GM13976 (cell line): ENCODE results near the gene JARID2.

Experiments used
- DNase-seq: peaks from one replicate; pipeline ENCODE4 v3.0.0; 2012; ENCODE audit warnings: low spot score
- in situ Hi-C: fragments of 300-500 bp; cut with MboI; formaldehyde crosslinking; loops from one replicate; pipeline ENCODE4 v1.12.0; 2022; ENCODE audit warnings: low sequenced_read_pairs, mixed read lengths, inconsistent platforms; ENCODE audit not compliant: unreplicated experiment
- TF ChIP-seq, protein P1 (sequence below): IDR thresholded peaks from 2 replicates; pipeline ENCODE4 v1.5.1; 2012; ENCODE audit warnings: borderline replicate concordance, mild to moderate bottlenecking; ENCODE audit not compliant: insufficient read depth; ENCODE audit errors: extremely low read depth, missing control alignments, control extremely low read depth

JARID2 gene

DNA sequence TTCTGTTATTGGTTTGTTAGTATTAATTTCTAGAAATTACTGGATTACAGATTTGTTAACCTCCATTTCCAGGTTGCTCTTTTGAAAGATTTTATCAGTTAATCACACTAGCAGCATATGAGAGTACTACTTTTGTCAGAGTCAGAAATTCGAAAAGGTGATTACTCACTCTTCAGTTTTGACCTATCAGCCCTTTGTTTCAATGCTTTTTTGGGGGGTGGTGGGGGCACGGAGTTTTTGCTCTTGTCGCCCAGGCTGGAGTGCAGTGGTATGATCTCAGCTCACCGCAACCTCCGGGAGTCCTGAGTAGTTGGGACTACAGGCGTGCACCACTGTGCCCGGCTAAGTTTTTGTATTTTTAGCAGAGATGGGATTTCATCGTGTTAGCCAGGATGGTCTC, 149.2 kb downstream of the JARID2 start:
- TF ChIP-seq, protein P1, sequence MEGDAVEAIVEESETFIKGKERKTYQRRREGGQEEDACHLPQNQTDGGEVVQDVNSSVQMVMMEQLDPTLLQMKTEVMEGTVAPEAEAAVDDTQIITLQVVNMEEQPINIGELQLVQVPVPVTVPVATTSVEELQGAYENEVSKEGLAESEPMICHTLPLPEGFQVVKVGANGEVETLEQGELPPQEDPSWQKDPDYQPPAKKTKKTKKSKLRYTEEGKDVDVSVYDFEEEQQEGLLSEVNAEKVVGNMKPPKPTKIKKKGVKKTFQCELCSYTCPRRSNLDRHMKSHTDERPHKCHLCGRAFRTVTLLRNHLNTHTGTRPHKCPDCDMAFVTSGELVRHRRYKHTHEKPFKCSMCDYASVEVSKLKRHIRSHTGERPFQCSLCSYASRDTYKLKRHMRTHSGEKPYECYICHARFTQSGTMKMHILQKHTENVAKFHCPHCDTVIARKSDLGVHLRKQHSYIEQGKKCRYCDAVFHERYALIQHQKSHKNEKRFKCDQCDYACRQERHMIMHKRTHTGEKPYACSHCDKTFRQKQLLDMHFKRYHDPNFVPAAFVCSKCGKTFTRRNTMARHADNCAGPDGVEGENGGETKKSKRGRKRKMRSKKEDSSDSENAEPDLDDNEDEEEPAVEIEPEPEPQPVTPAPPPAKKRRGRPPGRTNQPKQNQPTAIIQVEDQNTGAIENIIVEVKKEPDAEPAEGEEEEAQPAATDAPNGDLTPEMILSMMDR, result no peak
- DNase-seq, result no peak
- in situ Hi-C loops, result loop anchor here (25.0 kb wide), 1 partner anchor 1183 kb away; no protein-coding TSS in a partner anchor

DNA sequence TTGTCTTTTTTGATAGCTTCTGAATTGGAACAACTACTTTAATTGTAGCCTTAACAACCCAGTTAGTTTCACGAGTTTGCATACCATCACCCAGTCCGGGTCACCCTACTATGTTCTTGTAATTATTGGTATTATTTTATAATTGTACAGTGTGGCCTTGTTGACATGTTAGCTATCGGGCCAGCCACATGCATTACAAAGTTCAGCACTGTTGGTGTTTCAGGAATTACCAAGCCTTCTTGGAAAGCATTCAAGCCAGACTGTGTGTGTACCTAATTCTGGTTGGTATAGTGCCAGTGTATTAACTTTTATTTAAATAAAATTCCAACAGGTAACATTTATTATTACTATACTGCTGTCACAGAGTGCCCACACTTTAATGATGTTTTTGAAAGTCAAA, 150.9 kb downstream of the JARID2 start:
- in situ Hi-C loops, result loop anchor here (25.0 kb wide), 1 partner anchor 1185 kb away; no protein-coding TSS in a partner anchor
- no peak for DNase-seq
- TF ChIP-seq, protein P1, result no peak

DNA sequence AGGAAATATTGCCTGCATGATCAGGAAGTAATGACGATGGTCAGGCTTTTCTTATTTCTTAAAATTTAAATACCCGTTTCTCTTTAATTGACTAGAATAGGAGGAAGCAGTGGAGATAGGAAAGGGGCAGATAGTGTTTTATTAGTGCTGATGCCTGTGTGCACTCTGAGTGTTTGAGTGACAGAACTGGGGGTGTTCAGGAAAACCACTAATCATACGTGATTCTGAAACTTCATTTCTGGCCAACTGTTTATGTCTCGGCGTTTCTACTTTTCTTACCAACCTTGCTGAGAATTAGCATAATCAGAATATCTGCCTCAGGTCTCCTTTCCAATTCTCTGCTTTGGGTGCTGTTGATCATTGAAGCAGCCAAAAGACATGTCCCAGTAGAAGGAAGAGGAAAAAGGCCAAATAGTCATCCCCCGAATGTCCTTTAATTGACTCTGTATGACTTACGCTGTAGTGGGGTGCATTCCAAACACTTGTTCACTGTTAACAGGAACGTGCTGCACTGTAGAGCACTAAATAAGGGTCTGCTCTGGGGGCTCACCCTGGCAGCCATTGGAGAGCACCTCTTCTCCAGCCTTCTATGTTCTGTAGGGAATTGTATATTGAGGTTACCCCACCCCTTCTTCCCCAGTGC, 152.9 kb downstream of the JARID2 start:
- TF ChIP-seq, protein P1, result no peak
- in situ Hi-C loops, result loop anchor here (25.0 kb wide), 1 partner anchor 1186 kb away; no protein-coding TSS in a partner anchor
- DNase-seq, result peak; percentile 73

DNA sequence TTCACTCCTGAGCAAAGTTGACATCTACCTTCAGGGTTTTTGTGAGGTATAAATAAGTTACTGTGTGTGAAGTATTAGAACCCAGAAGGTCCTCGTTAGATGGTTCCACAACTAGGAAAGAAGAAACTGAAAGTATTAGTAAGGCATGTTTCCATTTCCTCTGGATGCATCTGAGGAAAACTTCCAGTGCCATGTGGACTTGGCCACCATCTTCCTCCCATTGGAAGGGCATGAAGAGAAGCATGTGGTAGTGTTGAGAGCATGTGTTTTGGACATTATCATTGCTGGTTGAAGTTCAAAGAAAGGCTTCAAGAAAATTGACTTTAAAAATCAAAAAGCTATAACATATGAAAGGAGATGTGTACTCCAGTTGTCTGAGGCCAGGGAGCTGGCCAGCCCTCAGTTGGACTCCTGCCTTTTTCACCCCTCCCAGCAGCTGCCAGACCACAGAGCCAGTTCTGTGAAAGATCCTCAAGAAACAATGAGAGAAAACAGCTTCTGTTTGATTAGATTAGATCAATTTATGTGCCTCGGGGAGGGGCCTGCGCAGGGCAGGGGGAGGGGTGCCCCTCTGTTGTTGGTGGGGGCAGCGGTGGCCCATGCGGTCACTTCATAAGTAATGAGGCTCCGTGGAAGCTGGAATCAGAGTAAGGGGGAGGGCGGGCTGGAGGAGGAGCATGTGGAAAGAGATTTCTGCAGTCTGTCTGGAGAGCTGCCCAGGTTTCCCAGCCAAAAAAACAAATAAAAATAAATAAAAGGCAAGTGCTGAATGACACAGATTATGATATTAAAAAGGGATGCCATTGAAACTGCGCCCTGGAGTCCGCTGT, 154.0 kb downstream of the JARID2 start:
- TF ChIP-seq, protein P1, result no peak
- in situ Hi-C loops, result loop anchor here (25.0 kb wide), 1 partner anchor 1188 kb away; no protein-coding TSS in a partner anchor
- no peak for DNase-seq

DNA sequence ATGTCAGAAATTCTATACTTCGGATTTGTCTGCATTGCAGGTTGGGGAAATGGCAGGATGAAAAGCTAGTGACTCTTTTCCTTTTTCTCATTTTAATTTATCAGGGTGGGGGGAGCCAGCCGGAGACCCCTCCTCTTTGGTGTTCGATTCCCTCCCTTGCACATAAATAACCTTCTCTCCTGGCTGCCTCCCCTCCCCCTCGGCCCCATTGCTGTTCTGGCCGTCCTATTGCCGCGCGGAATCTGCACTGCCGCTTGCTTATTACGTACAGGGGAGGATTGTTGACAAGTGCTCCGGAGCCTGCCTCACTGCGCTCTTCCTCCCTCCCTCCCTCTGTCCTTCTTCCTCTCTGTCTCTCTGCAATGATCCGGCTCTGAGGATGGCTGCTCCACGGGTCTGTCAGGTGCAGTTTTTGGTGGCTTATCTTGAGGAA, 154.7 kb downstream of the JARID2 start:
- peak; percentile 48 for DNase-seq
- in situ Hi-C loops, result no loop called here
- TF ChIP-seq, protein P1, result no peak

DNA sequence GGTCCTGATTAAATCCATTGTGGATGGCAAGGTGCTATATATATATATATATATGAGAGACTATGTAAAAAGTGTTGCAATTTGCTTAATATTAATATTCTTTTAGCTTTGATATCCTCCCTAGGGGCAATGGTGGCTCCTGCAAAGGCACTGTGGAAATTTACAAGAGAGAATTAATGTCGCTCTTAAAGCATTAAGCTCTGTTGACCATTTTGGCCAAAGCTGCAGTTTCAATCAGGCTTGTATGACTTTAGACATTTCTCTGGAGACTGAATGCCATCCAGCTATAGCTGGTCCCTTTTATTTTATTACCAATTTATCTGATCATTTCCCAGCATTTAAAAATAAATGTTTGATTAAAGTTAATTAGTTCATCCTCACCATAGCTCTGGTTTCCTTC, 155.3 kb downstream of the JARID2 start:
- TF ChIP-seq, protein P1, result no peak
- in situ Hi-C loops, result no loop called here
- DNase-seq, result no peak
